ENCODE data around the gene LAMC2.

GRCh38 chr1:183138301-183138700 lies 47.8 kb upstream of the LAMC2 start:
- TF ChIP-seq POLR2A (IDR thresholded peaks at IDR 0.05) (no peak), POLR2AphosphoS5 (IDR thresholded peaks at IDR 0.05) (no peak), CTCF (IDR thresholded peaks at IDR 0.05) (no peak), EP300 (IDR thresholded peaks at IDR 0.05) (no peak)
